GM19395 (cell line): ENCODE measurements around the gene RMDN3.

Experiments
- ATAC-seq: cut with Tn5 transposase; IDR thresholded peaks from one replicate; pipeline ENCODE4 v1.9.1; 2021; ENCODE audit warnings: mild to moderate bottlenecking, moderate library complexity; ENCODE audit not compliant: unreplicated experiment

Gene RMDN3, protein sequence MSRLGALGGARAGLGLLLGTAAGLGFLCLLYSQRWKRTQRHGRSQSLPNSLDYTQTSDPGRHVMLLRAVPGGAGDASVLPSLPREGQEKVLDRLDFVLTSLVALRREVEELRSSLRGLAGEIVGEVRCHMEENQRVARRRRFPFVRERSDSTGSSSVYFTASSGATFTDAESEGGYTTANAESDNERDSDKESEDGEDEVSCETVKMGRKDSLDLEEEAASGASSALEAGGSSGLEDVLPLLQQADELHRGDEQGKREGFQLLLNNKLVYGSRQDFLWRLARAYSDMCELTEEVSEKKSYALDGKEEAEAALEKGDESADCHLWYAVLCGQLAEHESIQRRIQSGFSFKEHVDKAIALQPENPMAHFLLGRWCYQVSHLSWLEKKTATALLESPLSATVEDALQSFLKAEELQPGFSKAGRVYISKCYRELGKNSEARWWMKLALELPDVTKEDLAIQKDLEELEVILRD

DNA sequence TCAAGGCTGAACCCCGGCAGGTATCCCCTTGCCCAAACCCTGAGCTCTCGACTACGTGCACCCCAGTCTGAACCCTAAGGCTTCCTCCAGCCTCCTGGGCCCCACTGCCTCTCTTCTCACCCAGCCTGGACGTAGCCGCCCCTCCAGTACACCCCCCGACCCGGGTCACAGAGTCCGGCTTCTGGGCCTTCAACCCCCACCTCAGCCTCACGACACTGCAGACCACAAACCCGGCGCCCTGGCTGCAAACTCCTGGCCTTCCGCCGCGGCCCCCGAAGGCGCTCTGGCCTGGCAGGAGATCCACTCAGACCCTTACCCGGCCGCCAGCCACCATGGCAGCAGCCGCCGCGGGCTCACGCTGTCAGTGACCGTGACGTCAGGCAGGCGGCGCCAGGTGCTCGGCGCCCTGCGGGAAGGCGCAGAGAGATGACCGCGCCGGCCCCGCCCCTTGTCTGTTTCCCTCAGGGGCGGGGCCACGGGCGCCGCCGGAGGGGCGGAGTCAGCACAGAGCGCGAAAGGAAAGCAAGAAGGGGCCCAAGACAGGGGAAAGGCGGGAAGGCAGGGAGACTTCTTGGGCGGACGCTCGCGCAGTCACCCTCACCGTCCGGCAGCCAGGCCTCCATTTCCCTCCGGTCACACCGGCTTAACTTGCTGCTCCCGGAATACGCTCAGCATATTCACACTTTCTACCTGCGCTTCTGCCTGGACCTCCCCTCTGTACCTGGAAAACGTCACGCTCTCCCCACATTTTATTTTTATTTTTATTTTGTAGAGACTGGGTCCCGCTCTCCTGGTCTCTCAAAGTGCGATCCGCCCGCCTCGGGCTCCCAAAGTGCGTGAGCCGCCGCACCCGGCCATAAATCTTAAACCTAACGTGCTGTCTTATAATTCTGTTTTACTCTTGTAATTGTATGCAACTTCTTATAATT, at the start of gene RMDN3:
RMDN3 (minus strand) TSS at position 372 of the 929 bp plus-strand sequence. CDS start 471 bp downstream, outside the sequence.
- peak; percentile 71 for ATAC-seq

DNA sequence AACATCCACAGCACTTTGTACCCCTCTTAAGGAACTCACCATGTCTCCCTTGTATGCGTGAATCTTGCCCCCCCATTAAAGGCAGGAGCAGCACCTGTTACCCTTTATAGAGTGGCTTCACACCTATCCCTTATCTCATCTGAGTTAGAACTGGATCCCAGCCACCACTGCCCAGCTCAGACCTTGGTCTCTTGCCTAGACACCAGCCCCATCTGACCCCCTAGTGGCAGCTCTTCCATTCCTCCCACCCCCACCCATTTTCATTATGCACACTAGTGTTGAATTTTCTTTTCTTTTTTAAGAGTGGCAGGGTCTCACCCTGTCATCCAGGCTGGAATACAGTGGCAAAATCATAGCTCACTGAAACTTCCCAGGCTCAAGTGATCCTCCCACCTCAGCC, 48.6 kb upstream of the RMDN3 start:
- no peak for ATAC-seq

DNA sequence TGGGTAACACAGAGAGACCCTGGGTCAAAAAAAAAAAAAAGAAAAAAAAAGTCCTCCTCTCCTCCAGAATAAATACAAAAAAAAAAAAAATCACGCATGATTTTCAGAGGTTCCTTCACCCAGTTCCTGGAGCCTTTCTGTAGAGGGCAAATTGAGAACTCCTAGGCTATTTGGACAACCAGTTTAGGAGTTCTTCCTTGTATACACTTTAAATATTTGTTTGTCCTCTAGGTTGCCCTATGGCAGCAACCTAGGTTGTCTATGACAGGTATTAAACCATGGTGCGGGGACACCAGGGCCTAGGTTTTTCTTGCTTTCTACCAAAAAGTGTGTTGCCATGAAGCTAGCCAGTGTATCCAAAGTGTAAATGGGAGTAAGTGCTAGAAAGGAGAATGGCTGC, 48.0 kb upstream of the RMDN3 start:
- ATAC-seq, result no peak

DNA sequence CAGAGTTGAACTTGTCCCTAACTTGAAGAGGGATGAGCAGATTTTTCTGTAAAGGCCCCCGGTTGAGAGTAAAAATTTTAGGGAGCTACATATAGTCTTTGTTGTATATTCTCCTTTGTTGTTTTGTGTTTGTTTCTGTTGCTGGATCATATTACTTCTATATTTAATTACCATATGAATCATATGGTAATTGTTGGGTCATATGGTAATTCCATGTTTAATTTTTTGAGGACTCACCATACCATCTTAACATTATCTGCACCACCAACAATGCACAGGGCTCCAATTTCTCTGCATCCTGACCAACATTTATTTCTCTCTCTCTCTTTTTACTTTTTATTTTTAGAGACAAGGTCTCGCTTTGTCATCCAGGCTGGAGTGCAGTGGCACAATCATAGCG, 44.5 kb upstream of the RMDN3 start:
- no peak for ATAC-seq

DNA sequence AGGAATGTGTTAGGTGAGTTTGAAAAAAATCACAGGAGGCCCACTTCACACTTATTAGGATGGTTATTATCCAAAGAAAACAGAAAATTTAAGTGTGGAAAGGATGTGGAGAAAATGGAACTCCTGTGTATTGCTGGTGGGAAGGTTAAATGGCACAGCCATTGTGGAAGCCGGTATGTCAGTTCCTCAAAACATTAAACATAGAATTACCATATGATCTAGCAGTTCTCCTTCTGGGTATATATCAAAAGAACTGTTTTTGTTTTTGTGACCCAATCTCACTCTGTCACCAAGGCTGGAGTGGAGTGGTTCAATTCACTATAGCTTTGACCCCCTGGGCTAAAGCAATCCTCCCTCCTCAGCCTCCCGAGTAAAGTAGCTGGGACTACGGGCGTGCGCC, 41.5 kb upstream of the RMDN3 start:
- ATAC-seq, result no peak

DNA sequence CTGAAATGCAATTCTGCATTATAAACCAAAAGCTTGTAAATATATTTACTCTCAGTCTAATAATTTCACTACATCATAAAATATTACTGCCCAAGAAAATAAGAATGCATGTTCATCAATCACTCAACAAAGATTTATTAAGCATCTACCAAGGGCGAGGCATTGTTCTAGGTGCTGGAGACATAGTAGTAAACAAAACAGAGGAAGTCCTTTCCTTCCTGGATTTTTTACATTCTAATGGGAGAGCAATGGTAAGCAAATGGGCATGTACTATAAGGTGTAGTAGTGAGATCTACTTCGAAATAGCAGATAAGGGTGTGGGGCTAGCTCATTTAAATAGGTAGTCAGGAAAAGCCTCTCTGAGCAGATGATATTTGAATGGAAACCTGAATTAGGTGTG, 41.0 kb upstream of the RMDN3 start:
- no peak for ATAC-seq

DNA sequence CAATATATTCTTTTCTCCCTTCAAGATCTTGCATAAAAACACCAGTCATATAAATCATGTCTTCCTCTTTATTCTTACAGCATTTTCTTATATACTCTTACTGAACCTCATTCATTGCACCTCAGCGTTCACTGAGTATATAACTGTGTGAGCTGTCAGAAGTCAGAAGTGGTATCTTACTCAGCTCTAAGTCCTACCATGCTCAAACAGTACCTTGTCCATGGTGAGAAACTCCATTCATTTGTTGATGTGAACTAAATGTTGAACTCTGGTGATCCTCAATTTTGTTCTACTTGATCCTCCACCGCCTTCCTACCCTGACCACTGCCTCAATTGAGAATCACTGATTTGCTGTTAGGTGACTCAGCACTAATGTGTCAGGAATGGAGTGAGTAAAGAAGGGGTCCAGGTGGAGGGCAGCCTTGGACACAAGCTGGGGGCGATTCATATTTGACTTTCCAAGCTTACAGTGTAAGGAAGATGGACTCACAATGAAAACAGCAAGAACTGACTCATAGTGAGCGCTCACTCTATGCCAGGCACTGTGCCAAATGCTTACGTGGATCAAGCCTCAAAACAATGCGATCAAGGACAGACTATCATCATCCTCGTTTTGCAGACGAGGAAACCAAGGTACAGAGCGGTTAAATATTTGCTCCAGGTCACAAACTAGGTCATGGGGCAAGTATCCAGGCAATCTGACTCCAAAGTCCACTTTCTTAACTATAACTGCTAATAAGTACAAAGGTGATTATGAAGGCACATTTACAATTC, 38.3 kb upstream of the RMDN3 start:
- ATAC-seq, result no peak

DNA sequence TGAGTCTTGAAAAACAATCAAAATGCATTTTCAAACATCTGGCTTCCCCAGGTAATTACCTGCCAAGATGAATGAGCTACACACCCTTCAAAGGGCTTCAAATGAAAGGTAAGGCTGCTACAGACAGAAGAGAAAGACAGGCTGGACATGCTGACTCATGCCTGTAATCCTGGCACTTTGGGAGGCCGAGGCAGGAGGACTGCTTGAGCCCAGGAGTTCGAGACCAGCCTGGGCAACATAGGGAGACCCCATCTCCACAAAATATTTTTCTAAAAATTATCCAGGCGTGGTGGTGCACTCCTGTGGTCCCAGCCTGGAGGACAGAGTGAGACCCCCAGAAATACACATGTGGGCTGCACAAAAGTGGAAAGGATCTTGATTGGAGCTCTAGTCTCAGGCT, 37.3 kb upstream of the RMDN3 start:
- ATAC-seq, result no peak

DNA sequence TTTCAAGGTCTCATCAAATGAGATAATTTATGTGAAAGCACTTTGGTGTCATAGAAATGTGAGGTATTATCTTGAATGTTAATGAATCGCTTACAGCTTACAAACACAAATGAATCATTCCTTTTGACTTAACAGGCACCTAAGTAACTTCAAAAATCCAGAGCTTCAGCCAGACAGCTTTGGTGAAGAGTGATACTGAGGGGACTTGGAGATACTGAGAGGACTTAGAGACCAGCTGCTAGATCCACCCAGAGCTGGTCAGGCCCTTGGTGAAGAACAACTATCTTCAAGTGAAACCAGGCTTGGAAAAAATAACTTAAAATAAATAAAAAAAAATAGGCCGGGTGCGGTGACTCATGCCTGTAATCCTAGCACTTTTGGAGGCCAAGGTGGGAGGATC, 35.7 kb upstream of the RMDN3 start:
- no peak for ATAC-seq

DNA sequence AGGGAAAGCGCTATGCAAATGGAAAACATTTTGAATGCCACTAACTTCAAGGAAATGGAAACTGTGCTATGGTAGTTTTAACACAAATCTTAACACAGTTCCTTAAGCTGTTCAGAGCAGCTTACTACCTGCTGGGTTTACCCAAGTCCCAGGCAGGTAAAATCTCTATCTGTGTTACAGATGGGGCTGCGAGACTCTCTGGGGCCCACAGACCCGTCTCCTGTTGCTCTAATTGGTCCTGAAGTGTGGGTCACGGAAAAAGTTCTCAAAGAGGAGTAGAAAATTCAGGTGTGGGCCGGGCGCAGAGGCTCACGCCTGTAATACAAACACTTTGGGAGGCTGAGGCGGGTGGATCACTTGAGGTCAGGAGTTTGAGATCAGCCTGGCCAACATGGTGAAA, 34.9 kb upstream of the RMDN3 start:
- ATAC-seq, result no peak

DNA sequence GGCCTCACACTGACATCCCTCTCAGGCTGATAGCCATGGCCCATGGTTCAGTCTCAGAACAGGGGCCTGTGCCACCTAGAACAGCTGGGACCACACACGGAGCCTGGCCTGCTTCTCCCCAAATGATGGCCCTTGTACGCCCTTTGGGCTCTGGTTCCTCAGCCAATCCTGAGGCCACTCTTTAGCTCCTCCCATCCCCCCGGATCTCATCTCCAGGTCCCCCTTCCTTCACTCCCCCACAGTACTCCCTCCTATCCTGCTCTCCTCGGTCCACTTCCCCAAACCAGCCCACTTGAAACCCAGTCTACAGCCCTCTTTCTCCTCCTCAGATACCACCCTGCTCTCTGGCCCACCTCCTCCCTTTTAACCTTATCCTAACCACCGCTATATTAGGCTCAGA, 34.1 kb upstream of the RMDN3 start:
- ATAC-seq, result no peak

DNA sequence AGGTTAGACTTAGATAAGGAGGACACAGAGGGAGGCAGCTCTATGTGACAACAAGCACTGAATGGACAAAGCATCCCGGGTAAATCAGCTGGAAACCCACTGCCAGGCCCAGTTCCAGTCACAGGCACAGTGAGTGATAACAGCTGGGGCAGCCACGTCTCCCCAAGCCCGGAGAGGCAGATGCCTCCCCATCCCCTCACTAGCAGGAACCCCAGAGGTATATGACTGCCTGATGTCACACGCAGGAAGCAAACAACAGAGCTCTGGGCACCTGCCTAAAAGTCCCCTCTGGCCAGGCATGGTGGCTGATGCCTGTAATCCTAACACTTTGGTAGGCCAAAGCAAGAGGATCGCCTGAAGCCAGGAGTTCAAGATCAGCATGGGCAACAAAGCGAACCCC, 32.9 kb upstream of the RMDN3 start:
- no peak for ATAC-seq

DNA sequence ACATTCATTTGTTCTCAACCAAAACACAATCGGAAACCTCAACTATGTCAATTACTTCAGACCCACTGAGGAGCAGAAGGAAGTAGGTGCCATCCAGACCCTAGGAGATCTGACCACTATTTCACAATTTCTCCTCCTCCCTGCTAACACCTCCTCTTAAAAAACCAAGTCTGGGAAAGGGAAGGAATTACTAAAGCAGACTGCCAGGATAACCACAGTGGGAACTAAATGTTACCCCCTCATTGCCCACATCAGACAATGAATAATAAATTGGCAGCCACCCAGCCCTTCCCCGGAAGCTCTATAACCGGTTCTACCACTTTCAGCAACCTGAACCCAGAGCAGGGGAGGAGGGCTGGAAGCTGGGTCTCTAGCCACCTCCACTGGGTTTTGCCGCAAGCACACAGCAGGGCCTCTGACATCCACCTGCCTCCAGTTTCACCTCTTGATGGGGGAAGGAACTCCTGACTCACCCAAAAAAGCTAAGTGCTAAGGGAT, 32.3 kb upstream of the RMDN3 start:
- no peak for ATAC-seq

DNA sequence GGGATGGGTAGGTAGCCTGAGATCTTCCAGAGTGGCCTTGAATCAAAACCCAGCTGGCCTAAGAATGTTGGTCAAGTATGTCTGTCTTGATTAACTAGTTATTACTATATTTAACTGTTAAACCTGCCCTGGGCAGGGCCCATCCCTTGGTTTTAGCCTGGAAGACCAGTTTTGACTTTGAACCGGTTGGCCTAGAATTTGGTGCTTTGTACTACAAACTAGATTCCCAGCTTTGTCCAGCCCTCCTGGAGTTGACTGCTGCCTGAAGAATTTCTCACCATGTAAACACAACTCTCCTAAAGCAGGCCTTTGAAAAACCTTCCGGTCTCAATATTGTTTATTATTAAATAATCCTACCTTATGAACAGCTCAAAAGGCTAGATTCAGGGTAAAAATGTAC, 30.8 kb upstream of the RMDN3 start:
- no peak for ATAC-seq

DNA sequence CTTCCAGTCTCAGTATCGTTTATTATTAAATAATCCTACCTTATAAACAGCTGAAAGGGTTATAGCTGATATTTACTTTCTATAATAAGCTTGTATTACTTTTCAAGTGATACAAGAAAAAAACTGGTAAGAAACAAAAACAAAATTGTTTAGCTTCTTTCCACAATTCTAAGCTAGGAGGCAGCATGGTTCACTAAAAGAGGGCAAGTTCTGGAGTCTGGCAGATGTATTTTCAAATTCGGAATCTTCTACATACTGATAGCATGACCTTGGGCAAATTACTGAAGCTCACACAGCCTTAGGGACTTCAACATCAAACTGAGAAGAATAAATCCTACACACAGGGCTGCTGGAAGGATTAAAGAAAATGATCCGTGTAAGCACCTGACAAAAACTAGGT, 30.1 kb upstream of the RMDN3 start:
- ATAC-seq, result no peak

DNA sequence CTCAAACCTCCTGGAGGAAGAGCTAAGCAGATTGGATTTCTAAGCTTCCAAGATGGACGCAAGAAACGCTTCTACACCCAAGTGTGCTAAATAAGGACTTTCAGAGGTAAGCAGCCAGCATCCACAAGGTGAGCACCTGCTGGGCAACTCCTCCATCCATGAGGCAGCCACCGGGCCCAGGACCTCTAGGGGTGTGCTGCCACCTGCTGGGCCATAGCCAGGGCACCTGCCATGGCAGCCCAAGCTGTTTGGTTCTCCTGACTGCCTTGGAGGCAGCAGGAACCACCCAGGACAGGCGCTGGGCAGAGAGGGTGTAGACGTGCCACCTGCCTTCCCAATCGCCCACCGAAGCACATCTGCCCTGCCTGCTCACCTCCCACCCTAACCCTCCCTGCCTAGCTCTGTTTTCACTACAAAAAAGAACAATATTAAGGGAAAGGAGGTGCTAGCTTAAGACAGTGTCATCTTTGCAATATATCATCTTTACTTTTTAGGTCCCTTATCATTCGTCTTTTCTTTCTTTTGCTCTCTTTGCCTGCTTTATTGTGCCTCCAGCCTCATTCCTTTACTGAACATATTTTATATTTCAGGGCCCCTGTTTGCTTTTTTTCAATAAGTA, 27.7 kb upstream of the RMDN3 start:
- no peak for ATAC-seq

DNA sequence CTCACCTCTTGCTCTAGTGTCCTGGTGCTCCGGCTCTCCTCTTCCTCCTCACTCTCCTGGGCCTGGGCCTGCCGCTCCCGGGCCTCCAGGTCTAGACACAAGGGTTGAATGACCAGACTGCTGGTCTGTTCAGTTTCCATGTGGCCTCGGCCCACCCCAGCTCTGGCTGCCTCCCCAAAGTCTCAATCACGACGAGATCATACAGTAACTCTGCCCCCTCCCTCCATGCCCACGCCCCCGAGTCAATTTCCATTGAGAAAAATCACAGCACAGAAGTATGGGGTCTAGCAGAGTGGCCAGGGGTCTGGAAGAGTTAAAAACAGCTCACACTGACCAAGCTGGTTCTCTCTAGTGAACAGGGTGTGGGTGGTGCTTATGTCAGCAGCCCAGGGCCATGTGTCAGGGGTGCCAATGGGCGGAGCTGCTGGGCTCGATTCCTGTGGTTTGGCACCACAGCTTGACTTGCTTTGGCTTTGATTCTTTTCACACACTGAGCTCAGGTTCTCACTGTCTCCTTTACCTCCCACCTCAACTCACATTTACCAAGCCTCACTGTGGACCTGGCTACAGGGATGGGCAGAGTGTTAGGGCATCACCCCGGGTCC, 21.6 kb upstream of the RMDN3 start:
- ATAC-seq, result no peak

DNA sequence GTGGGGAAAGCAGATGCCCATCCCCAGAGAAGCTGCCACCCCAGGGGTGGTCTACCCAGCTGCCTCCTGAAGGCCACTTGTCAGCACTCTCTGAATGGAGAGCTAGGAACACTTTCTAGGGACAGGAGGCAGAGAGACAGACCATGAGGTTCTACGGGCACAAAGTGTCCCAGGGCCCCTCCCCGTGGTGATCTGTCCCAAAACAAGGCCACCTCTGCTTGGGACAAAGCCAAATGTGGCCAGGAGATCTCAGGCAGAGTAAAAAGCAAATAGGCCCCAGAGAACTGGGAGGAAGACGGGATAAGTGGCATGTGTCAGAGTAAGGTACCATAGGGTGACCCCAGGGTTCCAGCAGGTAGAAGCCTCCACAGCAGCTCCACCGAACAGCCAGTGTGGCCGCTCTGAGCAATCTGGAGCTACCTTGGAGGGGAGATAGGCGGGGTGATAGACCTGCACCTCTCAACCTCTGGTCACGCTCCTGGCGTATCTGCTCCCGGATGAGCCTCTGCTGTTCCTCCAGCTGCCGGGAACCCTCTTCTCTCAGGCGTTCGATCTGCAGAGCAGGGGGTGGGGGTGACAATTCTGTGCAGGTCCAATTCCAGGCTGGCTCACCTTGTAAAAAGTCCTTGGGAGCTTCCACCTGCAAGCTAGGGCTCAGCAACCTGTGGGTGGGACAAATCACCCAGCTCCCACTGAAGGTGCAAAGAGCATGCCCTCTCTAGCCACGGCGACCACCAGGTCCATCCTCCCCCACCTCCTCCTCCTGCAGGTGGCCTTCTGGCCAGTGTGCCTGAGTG, 20.9 kb upstream of the RMDN3 start:
- ATAC-seq, result no peak

DNA sequence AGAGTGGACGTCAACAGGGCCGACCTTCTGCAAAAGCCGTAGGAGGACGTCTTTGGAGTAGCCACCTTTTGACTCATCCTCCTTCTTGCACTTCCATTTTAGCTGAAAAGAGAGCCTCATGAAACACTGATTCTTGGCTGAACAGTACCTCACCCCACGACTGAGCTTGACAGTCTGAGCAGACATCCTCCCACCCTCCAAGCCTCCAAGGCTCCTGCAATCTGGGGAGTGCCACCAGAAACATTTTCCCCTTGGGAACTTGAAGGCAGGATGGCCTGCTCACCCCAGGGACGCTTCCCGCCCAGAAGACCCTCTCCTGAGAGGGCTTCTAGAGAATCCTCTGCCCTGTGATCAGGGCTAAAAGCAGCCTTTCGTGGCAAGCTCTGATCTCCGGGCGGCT, 20.0 kb upstream of the RMDN3 start:
- ATAC-seq, result no peak
